ENCODE results near the gene ACTL8.

The ACTL8 gene

GRCh38 chr1:17846341-17846740 is 91.2 kb downstream of the ACTL8 start:
- DNase-seq (ENCODE audit: low spot score): no peak

GRCh38 chr1:17847111-17847510 is 92.0 kb downstream of the ACTL8 start:
- no peak for DNase-seq (ENCODE audit: low spot score)

- DNase-seq (ENCODE audit: low spot score): no peak
Measured at GRCh38 chr1:17849216-17849615, 94.1 kb downstream of the ACTL8 start.

- DNase-seq (ENCODE audit: low spot score): no peak
Measured at GRCh38 chr1:17851056-17851455, 95.9 kb downstream of the ACTL8 start.

GRCh38 chr1:17852383-17852782 is 97.2 kb downstream of the ACTL8 start:
- no peak for DNase-seq (ENCODE audit: low spot score)

- no peak for DNase-seq (ENCODE audit: low spot score)
Measured at GRCh38 chr1:17853241-17853935, 98.3 kb downstream of the ACTL8 start.

- DNase-seq (ENCODE audit: low spot score): no peak
Measured at GRCh38 chr1:17856496-17857108, 101.5 kb downstream of the ACTL8 start.

GRCh38 chr1:17857109-17857499 is 102.0 kb downstream of the ACTL8 start:
- DNase-seq (ENCODE audit: low spot score): no peak

- DNase-seq (ENCODE audit: low spot score): no peak
Measured at GRCh38 chr1:17857996-17858395, 102.9 kb downstream of the ACTL8 start.

- DNase-seq (ENCODE audit: low spot score): no peak
Measured at GRCh38 chr1:17860812-17861211, 105.7 kb downstream of the ACTL8 start.

GRCh38 chr1:17861685-17862084 is 106.6 kb downstream of the ACTL8 start:
- no peak for DNase-seq (ENCODE audit: low spot score)

GRCh38 chr1:17862121-17862520 is 107.0 kb downstream of the ACTL8 start:
- DNase-seq (ENCODE audit: low spot score): no peak

GRCh38 chr1:17865912-17866739 is 111.0 kb downstream of the ACTL8 start:
- no peak for DNase-seq (ENCODE audit: low spot score)

GRCh38 chr1:17866740-17867029 is 111.6 kb downstream of the ACTL8 start:
- no peak for DNase-seq (ENCODE audit: low spot score)

- DNase-seq (ENCODE audit: low spot score): no peak
Measured at GRCh38 chr1:17867470-17867869, 112.3 kb downstream of the ACTL8 start.

- no peak for DNase-seq (ENCODE audit: low spot score)
Measured at GRCh38 chr1:17869815-17870214, 114.7 kb downstream of the ACTL8 start.

GRCh38 chr1:17870679-17871078 is 115.5 kb downstream of the ACTL8 start:
- DNase-seq (ENCODE audit: low spot score): no peak

- no peak for DNase-seq (ENCODE audit: low spot score)
Measured at GRCh38 chr1:17873007-17873675, 118.0 kb downstream of the ACTL8 start.

- no peak for DNase-seq (ENCODE audit: low spot score)
Measured at GRCh38 chr1:17874231-17874630, 119.1 kb downstream of the ACTL8 start.

GRCh38 chr1:17874710-17875109 is 119.6 kb downstream of the ACTL8 start:
- no peak for DNase-seq (ENCODE audit: low spot score)

GRCh38 chr1:17875171-17875881 is 120.2 kb downstream of the ACTL8 start:
- no peak for DNase-seq (ENCODE audit: low spot score)

- DNase-seq (ENCODE audit: low spot score): no peak
Measured at GRCh38 chr1:17875882-17876280, 120.7 kb downstream of the ACTL8 start.

Data from HuH-7 (cell line).